Ishikawa (cell line): ENCODE results near the gene DCAF4.
A peak's percentile ranks its signal among the peaks of the same experiment; 100 is the strongest.

Experiments used
- CEBPB ChIP-seq: IDR thresholded peaks from 2 replicates; pipeline ENCODE4 v1.6.1; 2012
- EGR1 ChIP-seq: IDR thresholded peaks from 2 replicates; pipeline ENCODE4 v1.6.1; 2012
- EP300 ChIP-seq: IDR thresholded peaks from 2 replicates; pipeline ENCODE4 v1.6.1; 2012; ENCODE audit warnings: borderline replicate concordance
- NFIC ChIP-seq: IDR thresholded peaks from 2 replicates; pipeline ENCODE4 v1.6.1; 2012
- RAD21 ChIP-seq: IDR thresholded peaks from 2 replicates; pipeline ENCODE4 v1.6.1; 2012; ENCODE audit warnings: low read depth
- REST ChIP-seq: IDR thresholded peaks from 2 replicates; pipeline ENCODE4 v1.6.1; 2012; ENCODE audit warnings: low read depth, mild to moderate bottlenecking
- TAF1 ChIP-seq: IDR thresholded peaks from 2 replicates; pipeline ENCODE4 v1.6.1; 2012; ENCODE audit warnings: low read depth, mild to moderate bottlenecking
- TEAD4 ChIP-seq: IDR thresholded peaks from 2 replicates; pipeline ENCODE4 v1.6.1; 2012
- USF1 ChIP-seq: IDR thresholded peaks from 2 replicates; pipeline ENCODE4 v1.6.1; 2012
- YY1 ChIP-seq: IDR thresholded peaks from 2 replicates; pipeline ENCODE4 v1.6.1; 2012; ENCODE audit warnings: low read depth
- TF ChIP-seq, protein P1 (sequence below): IDR thresholded peaks from 2 replicates; pipeline ENCODE4 v1.6.1; 2012

DNA sequence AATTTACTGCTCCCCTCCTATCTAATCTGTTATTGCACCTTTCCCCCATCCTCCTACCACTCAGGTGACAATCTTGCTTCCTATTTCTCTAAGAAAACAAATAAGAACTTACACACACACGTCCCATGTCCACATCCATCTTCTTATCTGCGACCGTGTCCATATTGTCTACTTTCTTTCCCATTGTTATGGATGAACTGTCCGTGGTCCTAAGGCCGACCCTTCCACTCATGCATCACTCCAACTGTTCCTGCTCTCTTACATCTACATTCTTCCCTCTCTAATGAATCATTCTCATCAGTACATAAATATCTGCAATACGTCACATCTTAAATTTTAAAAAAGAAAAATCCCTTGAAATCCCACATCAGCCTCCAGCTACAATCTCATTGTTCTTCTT is 70.7 kb downstream of the DCAF4 start:
- TF ChIP-seq USF1 (no peak), RAD21 (no peak), REST (peak; percentile 73), NFIC (no peak), CEBPB (no peak), TAF1 (no peak), TEAD4 (no peak), EP300 (no peak), EGR1 (no peak), YY1 (no peak)
- TF ChIP-seq, protein P1, sequence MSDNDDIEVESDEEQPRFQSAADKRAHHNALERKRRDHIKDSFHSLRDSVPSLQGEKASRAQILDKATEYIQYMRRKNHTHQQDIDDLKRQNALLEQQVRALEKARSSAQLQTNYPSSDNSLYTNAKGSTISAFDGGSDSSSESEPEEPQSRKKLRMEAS, result no peak
